T47D (cell line): Measurements from ENCODE around the gene AKIP1.

Source experiments
- DNase-seq, 2 experiments: peaks; one replicate each; pipeline versions ENCODE4 v3.0.0 to v3.0.0-alpha.2; 2011 to 2012; ENCODE audit warnings: low read depth in 1 of 2, low spot score in 1 of 2
- JUND ChIP-seq: IDR thresholded peaks from 2 replicates; pipeline ENCODE4 v1.6.1; 2012; ENCODE audit warnings: low read depth
- in situ Hi-C: cut with HindIII; loops from 2 replicates; pipeline ENCODE4 v1.10.0; 2016; ENCODE audit warnings: low sequenced_read_pairs, low pct_unique_long_range_greater_than_20kb

AKIP1 gene

GRCh38 chr11:8948886-8949285, 37.9 kb downstream of the AKIP1 start:
- in situ Hi-C loops: no loop called here
- no peak for TF ChIP-seq JUND
- no peak for DNase-seq

GRCh38 chr11:8956860-8957259, 45.9 kb downstream of the AKIP1 start:
- TF ChIP-seq JUND: no peak
- no peak for DNase-seq
- in situ Hi-C loops: no loop called here

DNA sequence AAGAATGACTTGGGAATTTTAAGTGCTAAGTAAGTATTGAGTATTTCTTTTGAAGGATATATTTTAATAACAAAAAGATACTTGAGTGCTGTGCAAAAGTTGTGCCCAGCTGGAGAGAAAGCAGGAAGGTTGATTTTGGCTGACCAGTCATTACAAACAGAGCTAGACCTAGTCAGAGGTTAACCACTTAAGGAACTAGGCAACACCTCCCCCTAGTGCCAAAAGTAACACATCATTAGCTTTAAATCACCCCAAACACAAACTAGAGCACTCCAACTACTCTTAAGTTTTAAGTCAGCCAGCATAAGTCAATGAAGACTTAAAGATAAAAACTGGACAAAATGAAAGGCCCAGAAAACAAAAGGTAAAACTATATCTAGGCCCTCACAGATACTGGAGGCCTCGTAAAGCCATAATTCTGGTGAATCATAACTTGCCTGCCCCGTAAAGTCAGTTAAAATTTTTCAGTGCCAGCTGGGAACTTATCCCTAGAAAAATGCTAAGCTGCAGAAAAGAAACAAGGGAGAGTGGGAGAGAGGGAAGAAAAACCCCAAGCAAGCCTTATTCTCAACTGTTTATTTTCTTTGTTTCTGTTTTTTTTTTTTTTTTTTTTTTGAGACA, 48.7 kb downstream of the AKIP1 start:
- in situ Hi-C loops: no loop called here
- no peak for TF ChIP-seq JUND
- DNase-seq: peak; percentile 38 to 84

DNA sequence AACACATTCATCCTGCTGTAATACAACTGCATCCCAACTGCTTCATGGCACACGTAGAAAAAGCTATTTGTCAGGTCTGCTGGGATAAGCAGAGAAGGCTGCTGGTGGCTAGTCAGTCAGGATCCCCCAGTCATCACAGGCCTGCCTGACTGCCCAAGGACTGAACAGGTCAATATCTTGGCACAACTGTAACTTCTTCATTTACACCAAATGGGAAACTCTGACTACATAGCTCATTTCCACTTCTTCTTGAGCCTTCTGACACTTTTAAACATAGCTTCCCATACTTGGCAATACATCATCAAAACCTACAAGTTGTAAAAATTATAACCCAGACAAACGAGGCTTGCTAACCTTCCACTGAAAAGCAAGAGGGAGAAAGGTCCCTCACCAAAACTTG, 50.4 kb downstream of the AKIP1 start:
- TF ChIP-seq JUND: no peak
- in situ Hi-C loops: no loop called here
- no peak for DNase-seq

DNA sequence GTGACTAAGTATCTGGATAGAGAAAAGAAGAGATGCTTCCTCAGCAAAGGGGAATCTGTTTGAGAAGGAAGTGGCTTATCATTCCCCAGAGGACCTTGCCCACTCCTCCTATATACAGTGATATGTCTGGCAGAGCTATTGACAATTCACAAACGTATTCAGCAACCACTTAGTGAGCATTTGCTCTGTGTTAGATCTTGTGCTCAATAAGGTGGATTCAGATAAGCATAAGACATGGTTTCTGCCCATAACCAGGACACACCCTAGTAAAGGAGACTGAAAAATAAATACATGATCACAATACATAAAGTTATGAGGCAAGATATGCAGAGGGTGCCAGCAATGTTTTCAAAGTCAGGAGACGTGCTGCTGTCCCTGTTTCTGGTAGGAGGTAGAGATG, 51.9 kb downstream of the AKIP1 start:
- in situ Hi-C loops: no loop called here
- TF ChIP-seq JUND: no peak
- no peak for DNase-seq

DNA sequence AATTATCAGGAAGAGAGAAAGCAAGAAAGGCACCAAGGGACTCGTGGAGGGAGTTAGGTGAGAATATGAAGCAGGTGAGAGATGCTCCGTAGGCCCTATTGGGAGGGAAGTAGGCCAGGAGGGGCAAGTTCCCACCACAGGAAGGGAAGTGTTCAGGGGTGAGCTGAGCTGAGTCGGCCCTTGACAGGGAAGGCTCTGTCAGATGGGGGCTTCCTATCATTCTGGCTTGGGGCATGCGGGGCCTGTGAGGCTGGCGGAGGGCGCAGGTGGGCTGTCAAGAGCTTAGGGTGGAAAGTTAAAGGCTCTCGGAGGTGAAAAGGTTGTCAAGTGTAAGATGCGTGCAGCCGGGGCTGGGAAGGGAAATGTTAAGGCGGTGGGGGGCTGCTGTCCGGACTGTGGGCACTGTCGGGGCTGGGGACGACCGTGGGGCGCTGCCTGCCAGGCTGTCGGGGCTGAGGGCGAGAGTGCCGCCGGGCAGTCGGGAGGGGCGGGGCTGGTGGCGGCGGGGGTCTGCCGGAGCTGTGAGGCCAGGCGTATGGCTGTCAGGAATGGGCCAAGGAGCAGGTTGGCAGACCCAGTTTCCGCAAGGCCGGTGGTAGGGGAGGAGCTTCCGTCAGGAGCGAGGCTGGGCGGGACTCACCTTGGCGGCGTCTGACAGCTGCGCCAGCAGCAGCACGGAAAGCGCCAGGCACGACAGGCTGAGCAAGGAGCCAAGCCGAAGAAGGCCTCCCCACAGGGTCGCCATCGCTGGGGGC, 52.8 kb downstream of the AKIP1 start:
- peak; percentile 67 to 82 for DNase-seq
- in situ Hi-C loops: no loop called here
- TF ChIP-seq JUND: no peak

DNA sequence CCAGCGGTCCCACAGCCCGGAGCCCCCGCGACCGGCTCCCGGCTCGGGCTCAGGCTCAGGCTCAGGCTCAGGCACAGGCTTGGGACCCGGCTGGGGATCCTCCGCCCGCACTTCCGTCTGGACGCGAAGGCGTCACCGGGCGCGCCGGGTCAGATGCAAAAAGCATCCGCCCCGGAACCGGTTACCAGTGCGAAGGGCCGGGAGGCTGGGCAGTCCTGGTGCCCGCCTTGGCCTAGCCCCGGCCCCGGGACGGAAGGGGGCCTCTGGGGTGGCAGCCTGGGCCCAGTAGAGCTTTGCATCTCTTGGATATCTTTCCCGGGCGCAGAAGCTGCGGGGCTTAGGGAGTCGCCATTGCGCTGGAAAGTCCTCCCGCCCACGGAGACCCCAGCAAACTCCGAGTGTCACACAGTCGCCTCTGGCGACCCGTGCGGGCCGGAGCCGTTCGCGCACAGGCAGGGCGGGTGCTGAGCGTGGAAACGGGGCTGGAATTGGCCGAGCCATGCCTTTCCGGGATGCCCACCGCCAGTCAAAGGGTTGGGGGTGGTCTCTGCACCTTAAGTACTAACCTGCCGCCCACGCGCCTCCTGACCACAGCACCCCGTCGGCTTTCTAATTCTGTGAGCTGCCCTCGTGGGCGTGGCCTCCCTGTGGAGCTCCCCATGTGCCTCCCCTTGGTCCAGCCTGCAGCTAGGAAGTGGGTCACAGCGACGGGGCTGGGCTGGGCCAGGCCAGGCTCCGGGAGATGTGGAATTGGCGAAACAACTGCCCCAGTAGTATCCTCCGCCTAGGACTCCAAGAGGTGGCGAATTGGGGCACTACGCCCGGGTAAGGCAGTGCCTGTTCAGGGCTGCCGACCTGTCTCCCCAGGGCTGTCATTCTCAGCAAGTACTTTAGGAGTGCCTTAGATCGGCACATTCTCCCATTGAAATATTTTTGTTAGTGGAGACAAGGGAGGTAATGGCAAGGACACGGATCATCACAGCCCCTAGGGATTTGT, 53.6 kb downstream of the AKIP1 start, which contains the start of gene TMEM9B:
TMEM9B (minus strand) TSS at position 119 of the 997 bp plus-strand sequence. CDS start 129 bp downstream, outside the sequence.
- TF ChIP-seq JUND: no peak
- peak; percentile 64 to 88 for DNase-seq
- in situ Hi-C loops: no loop called here

- TF ChIP-seq JUND: no peak
- no peak for DNase-seq
- in situ Hi-C loops: no loop called here
Measured at GRCh38 chr11:8967184-8967583, 56.2 kb downstream of the AKIP1 start.
